Gastroesophageal sphincter (tissue), 3 donors: Measurements from ENCODE around the gene CPNE9.

Source experiments
- EP300 ChIP-seq: sonication (generic); formaldehyde crosslinking; IDR thresholded peaks from one replicate; pipeline ENCODE4 v1.6.1; 2017; ENCODE audit warnings: antibody characterized with exemption, mild to moderate bottlenecking
- POLR2A ChIP-seq, 2 donors: fragments of 450-650 bp; IDR thresholded peaks; one replicate each; pipeline ENCODE4 v1.6.1; 2017; ENCODE audit warnings: antibody characterized with exemption in 2 of 2, mild to moderate bottlenecking in 2 of 2, moderate library complexity in 1 of 2
- POLR2AphosphoS5 ChIP-seq: sonication (generic); formaldehyde crosslinking; IDR thresholded peaks from one replicate; pipeline ENCODE4 v1.6.1; 2017; ENCODE audit warnings: antibody characterized with exemption
- TF ChIP-seq, protein P1 (sequence below), 4 experiments: fragments of 200-600 bp in 2 of 4; fragments of 450-650 bp in 2 of 4; sonication (generic) in 1 of 4; IDR thresholded peaks; one replicate each; pipeline ENCODE4 v1.5.1; 2017 to 2019; ENCODE audit warnings: antibody characterized with exemption in 4 of 4, mild to moderate bottlenecking in 2 of 4, moderate library complexity in 2 of 4

DNA sequence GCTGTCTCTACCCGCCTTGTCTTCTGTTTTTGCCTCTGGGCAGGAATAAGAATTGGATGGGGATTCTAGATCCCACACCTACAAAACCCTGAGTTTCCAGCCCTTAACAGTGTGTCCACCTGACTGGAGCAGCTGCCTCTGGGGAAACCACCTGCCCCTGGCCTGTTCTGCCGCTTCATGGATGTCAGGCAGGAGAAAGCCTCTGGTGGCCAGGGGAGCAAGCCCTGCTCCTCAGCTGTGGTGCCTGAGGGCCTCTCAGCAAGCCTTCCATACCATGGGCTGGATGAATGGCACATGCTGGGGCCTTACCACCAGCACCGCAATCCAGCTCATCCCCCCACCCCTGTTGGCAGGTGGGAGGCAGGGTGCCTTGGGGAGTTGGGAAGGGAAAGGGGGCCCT, 5.3 kb upstream of the CPNE9 start:
- TF ChIP-seq, protein P1, sequence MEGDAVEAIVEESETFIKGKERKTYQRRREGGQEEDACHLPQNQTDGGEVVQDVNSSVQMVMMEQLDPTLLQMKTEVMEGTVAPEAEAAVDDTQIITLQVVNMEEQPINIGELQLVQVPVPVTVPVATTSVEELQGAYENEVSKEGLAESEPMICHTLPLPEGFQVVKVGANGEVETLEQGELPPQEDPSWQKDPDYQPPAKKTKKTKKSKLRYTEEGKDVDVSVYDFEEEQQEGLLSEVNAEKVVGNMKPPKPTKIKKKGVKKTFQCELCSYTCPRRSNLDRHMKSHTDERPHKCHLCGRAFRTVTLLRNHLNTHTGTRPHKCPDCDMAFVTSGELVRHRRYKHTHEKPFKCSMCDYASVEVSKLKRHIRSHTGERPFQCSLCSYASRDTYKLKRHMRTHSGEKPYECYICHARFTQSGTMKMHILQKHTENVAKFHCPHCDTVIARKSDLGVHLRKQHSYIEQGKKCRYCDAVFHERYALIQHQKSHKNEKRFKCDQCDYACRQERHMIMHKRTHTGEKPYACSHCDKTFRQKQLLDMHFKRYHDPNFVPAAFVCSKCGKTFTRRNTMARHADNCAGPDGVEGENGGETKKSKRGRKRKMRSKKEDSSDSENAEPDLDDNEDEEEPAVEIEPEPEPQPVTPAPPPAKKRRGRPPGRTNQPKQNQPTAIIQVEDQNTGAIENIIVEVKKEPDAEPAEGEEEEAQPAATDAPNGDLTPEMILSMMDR (IDR thresholded peaks at IDR 0.05), result no peak
- TF ChIP-seq POLR2AphosphoS5 (no peak), EP300 (no peak), POLR2A (IDR thresholded peaks at IDR 0.05) (no peak)
